Fibroblast of lung (primary cell): Measurements from ENCODE around the gene ITPKB.

ENCODE experiments used
- EZH2 ChIP-seq: IDR thresholded peaks from 2 replicates; pipeline ENCODE4 v1.5.1; 2012; ENCODE audit warnings: low read length, control low read depth, mild to moderate bottlenecking; ENCODE audit errors: missing control alignments
- TF ChIP-seq, protein P1 (sequence below), 2 donors: IDR thresholded peaks in 1 of 2; conservative IDR thresholded peaks in 1 of 2; 1 replicate in 1 of 2; 2 replicates in 1 of 2; pipeline ENCODE4 v1.5.1; 2011 to 2012; ENCODE audit warnings: low read length in 2 of 2, control low read depth in 1 of 2, inconsistent platforms in 1 of 2, low read depth in 1 of 2, mild to moderate bottlenecking in 1 of 2

GRCh38 chr1:226657895-226658545, 81.1 kb downstream of the ITPKB start:
- TF ChIP-seq, protein P1, sequence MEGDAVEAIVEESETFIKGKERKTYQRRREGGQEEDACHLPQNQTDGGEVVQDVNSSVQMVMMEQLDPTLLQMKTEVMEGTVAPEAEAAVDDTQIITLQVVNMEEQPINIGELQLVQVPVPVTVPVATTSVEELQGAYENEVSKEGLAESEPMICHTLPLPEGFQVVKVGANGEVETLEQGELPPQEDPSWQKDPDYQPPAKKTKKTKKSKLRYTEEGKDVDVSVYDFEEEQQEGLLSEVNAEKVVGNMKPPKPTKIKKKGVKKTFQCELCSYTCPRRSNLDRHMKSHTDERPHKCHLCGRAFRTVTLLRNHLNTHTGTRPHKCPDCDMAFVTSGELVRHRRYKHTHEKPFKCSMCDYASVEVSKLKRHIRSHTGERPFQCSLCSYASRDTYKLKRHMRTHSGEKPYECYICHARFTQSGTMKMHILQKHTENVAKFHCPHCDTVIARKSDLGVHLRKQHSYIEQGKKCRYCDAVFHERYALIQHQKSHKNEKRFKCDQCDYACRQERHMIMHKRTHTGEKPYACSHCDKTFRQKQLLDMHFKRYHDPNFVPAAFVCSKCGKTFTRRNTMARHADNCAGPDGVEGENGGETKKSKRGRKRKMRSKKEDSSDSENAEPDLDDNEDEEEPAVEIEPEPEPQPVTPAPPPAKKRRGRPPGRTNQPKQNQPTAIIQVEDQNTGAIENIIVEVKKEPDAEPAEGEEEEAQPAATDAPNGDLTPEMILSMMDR (conservative IDR thresholded peaks at IDR 0.05 in 1 of 2, IDR thresholded peaks at IDR 0.05 in 1 of 2; ENCODE audit: low read depth in 1 of 2, low read length in 2 of 2) = no peak
- no peak for TF ChIP-seq EZH2
